Choroid plexus epithelial cell (primary cell): ENCODE measurements around the gene CFAP45.

Experiments
- DNase-seq: peaks from one replicate; pipeline ENCODE4 v3.0.0-alpha.2; 2010; ENCODE audit warnings: low read depth
- H3K4me3 ChIP-seq: 2 replicates; pipeline ENCODE4 v1.5.1; 2011; ENCODE audit warnings: low read depth, mild to moderate bottlenecking, control low read depth, low read length, moderate library complexity
- TF ChIP-seq, protein P1 (sequence below): conservative IDR thresholded peaks from 2 replicates; pipeline ENCODE4 v1.5.1; 2011; ENCODE audit warnings: low read depth, mild to moderate bottlenecking, control low read depth, inconsistent platforms, low read length, moderate library complexity

Gene CFAP45

DNA sequence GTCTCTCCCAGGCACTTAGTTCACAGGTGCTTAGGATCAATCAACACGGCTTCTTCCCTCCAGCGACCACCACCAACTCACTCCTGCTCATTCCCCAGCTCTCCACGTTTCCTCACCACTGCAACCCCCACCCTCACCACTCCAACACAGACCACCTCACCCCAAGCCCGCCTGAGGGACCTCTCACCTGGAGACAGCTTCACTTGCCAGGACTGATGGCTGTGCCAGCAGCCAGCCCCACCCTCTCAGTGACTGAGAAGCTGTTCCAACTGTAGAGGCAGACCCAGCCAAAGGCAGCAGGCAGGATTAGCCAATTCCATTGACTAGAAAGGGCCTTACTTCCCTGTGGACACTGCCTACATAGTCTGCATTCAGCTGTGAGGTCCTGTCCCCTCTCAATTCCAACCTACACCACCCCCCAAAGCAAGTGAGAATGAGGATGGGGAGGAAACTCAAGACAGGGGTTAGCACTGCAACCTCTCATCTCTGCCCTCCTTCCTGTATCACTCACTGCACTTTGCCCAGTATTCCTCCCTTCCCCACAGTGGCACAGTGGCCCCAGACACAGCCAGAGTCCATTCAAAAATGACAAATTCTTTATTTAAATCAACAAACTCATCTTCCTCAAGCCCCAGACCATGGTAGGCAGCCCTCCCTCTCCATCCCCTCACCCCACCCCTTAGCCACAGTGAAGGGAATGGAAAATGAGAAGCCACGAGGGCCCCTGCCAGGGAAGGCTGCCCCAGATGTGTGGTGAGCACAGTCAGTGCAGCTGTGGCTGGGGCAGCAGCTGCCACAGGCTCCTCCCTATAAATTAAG, 17.8 kb upstream of the CFAP45 start:
- no peak overlapping the region for H3K4me3 ChIP-seq
- no peak for DNase-seq
- TF ChIP-seq, protein P1, sequence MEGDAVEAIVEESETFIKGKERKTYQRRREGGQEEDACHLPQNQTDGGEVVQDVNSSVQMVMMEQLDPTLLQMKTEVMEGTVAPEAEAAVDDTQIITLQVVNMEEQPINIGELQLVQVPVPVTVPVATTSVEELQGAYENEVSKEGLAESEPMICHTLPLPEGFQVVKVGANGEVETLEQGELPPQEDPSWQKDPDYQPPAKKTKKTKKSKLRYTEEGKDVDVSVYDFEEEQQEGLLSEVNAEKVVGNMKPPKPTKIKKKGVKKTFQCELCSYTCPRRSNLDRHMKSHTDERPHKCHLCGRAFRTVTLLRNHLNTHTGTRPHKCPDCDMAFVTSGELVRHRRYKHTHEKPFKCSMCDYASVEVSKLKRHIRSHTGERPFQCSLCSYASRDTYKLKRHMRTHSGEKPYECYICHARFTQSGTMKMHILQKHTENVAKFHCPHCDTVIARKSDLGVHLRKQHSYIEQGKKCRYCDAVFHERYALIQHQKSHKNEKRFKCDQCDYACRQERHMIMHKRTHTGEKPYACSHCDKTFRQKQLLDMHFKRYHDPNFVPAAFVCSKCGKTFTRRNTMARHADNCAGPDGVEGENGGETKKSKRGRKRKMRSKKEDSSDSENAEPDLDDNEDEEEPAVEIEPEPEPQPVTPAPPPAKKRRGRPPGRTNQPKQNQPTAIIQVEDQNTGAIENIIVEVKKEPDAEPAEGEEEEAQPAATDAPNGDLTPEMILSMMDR, result no peak

DNA sequence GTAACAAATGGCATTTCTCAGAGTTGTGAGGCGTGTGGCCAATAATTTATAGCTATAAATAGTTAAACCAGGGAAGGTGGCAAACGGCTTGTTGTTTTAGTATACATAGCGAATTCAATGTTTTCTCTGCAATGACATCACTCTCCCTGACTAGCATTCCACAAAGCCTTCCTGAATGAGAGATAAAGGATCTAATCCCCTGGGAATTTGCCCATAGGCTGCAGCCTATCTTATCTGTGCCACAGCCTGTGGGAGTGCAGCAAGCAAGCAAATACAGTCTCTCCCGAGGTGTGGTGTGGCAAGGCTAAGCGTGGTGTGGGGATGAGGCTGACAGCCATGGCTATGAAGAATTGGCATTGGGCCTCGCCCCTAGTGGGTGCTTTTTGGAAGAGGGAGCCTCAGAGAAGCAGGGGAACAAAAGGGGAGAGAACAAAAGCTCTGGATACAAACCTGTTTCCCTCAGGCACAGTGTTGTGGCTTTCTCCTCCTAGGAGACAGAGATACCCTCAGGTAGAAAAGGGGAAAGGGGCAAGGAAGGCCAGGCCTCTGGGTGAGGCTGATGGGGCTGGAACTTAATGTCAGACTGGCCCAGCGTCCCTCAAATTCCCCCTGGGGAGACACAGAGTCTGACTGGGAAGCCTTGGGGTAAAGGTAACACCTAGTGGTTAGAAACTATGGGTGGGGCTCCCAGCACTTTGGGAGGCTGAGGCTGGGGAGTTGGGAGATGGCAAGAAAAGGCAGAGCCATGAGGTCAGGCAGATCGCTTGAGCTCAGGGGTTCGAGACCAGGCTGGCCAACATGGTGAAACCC, 16.5 kb upstream of the CFAP45 start:
- DNase-seq, result peak; percentile 70
- H3K4me3 ChIP-seq, result no peak overlapping the region
- TF ChIP-seq, protein P1, result no peak

DNA sequence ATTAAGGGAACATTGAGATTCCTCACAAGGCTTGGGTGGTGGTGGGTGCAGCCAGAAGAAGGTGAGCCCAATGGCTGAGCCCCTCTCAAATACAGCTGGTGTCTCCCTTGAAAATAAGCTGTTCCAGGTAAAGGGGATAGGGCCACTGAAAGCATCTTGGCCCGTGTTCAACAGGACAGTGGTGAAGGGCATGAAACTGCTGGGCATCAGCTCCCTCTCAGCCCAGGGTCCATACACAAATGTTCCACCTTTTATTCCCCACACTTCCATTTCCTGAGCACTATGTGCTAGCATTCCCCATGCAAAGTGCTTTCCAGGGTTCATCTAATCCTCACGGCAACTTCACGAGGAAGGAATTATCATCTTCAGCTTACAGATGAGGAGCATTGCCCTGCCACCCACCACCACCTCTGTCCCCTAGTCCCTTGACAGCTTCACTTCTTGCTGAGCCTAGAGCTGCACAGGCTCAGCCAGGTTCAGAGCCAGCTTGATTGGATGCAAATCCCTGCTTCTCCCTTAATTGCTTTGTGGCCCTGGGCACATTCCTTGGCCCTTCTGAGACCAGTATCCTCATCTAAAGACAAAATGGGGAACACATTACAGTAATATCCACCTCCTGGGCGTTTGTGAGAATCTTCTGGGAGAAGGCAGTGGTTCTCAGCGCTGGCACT, 15.7 kb upstream of the CFAP45 start:
- H3K4me3 ChIP-seq, result no peak overlapping the region
- TF ChIP-seq, protein P1, result no peak
- DNase-seq, result no peak

DNA sequence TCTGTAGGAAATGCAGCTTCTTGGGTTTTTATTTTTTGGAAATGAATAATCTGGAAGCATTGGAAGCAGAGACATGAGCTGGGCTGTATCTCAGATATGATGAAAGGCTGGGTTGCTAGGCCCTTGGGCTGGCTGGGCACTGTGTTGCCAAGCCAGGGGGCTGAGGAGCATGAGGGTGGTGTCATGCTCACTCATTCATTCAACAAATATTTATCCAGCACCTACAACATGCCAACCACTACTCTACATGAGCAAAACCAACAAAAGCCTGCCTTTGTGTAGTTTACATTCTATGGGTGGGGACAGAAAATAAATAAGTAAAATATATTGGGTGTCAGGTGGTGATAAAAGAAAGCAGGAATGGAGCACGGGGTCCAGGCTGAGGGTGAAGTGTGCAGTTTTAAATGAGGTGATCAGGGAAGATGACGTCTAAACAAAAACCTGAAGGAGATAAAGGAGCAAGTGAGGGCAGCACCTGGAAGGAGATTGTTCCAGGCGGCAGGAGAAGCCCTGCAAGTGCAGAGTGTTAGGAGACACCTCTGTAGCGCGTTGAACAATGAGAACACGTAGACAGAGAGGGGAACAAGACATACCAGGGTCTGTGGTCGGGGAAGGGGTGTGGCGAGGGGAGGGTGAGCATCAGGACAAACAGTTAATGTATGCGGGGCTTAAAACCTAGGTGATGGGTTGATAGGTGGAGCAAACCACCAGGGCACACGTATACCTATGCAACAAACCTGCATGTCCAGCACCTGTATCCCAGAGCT, 14.5 kb upstream of the CFAP45 start:
- TF ChIP-seq, protein P1, result no peak
- DNase-seq, result no peak
- no peak overlapping the region for H3K4me3 ChIP-seq

DNA sequence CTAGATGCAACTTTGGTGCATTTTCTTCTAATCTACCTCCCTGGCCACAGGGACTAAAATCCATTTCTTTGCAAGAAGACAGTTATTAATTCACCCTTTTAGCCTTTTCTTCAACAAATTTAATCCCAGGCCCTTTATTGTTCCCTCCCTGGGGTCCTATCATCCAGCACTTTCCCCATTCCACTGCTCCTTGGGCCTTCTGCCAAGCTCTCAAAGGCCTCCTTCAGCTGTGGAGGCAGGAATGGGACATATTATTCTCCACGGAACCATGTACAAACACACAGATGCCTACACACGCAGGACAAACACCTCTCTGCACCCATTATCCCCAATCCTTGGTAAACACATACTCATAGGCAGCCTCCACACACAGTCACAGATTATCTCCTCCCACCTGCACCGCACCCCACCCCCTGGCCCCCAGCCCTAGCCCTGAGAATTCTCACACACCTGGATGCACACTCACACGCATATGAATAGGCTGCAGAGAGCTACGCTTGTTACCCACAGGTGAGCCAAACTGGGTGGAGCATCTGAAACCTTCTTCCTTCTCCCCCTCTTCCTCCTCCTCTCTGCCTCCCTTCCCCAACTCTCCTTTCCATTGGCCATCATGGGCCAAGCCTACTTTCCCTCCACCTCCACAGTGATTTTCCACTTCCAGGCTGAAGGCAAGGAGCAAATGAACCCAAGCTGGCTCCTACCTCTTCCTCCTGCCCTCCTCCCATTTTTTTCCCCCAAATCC, 13.7 kb upstream of the CFAP45 start:
- H3K4me3 ChIP-seq, result no peak overlapping the region
- no peak for DNase-seq
- TF ChIP-seq, protein P1, result no peak
